HG03571 (cell line): Measurements from ENCODE around the gene MESD.

Experiments used
- ATAC-seq: cut with Tn5 transposase; IDR thresholded peaks from one replicate; pipeline ENCODE4 v1.9.1; 2021; ENCODE audit not compliant: unreplicated experiment

Gene MESD

DNA sequence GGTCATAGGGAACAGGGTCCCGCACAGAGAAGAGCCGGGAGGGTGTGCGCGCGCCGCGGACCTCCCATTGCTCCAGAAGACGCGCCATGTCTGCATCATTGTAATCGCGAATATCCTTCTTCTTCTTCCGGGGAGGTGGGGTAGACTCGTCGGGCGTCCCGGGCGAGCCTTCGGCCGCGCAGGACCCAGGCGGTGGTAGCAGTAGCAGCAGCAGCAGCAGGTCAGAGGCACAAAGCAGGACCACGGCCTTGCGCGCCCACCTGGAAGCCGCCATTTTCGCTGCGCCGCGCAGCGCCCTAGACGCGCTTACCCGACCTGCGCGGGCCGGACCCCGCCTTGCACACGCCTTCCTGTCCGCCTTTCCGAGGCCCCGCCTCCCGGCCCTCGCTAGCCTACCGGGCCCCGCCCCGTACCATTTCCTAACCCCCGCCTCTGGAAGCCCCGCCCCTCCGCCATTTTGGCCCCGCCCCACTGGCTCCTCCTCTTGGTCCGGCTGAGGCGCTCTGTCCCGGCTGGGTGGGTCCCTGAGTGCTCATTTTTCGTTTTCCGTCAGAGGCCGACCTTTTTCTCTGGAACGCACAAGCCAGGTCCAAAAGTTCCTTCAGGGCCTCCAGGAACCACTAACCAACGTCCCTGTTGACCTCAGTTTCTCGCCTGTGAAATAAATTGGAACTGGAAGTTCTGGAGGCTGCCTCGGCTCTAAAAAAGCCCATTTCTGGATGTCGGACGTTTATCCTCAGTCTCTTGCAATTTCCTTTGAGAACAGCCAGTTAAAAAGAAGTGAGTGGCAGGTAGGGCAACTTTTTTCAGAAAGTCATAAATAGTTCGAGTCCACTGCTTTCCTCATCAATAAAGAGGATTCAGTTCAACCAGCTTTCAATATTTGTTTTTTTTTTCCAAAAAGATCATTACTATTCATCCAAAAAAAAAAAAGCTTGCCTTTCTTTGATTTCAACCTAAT, at the start of gene MESD:
Gene MESD, minus strand, starts transcription at position 302 of the 961 bp plus-strand sequence. Its CDS starts 28 bp downstream, at position 274.
- peak; percentile 98 for ATAC-seq

DNA sequence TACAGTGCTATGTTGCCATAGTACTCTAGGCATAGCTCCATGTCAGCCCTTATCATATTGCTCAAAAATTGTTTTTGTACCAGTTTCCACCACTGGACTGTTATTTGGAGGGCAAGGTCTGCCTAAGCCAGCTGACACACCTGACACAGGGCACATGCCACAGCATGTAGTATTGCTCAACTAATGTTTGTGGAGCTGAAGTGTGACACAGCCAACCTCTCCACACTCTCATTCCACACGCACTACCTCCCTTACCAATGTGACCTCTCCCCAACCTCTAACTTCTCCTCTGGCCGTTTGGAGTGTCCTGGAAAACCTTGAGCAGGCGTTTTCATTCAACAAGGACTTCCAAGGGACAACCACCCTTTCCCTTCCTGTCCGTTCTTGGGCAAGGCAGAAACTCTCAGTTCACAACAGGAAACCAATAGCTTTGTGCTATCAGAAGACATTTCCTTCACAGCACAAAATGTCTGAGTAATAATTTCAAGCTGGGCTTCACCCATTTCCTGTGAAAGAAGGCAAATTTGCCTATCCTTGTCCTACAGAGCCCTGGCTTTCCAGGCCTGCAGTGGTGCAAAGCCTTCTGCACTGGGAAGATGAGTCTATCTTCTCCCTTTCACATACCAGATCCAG, 49.5 kb upstream of the MESD start:
- no peak for ATAC-seq

- ATAC-seq = no peak
Observed at GRCh38 chr15:81037952-81038743, 48.5 kb upstream of the MESD start.

GRCh38 chr15:81033508-81033907, 43.9 kb upstream of the MESD start:
- no peak for ATAC-seq

DNA sequence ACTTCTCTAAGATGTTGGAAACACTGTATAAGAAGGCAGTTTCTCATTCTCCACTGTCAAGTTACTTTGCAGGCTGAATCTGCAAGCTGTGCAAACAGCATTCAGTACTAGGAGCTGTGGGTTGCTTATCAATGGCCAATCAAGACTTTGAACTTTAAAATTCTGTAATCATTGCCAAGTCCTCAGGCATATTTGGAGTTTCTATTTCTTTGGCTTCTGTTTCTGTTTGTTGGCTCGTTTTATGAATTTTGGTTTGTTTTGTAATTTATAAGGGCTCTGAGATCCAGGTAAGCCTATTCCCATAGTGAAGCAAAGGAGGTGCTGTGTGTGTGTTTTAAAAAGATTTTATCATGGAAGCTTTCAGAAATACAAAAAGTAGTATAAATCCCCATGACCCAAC, 43.2 kb upstream of the MESD start:
- no peak for ATAC-seq

DNA sequence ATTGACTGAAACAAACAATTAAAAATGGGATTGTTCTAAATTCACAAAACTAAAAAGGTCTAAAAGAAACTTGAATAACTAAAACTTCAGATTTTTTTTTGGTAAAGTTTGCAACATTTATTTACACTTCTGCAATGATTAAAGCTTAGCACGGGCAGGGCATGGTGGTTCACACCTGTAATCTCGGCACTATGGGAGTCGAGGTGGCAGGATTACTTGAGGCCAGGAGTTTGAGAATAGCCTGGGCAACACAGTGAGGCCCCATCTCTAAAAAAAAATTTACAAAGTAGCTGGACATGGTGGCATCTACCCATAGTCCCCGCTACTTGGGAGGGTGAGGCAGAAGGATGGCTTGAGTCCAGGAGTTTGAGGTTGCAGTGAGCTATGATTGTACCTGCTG, 42.7 kb upstream of the MESD start:
- ATAC-seq = no peak

DNA sequence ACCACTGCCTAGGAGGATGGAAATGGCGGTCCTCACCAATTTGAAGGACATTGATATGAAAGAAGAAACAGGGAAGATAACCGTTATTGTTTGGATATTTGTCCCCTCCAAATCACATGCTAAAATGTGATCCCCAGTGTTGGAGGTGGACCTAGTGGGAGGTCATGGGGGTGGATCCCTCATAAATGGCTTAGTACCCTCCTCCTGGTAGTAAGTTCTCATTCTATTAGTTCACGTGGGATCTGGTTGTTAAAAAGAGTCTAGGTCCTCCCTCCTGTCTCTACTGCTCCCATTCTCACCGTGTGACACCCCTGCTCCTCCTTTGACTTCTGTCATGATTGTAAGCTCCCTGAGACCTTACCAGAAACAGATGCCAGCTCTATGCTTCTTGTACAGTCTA, 41.6 kb upstream of the MESD start:
- no peak for ATAC-seq

DNA sequence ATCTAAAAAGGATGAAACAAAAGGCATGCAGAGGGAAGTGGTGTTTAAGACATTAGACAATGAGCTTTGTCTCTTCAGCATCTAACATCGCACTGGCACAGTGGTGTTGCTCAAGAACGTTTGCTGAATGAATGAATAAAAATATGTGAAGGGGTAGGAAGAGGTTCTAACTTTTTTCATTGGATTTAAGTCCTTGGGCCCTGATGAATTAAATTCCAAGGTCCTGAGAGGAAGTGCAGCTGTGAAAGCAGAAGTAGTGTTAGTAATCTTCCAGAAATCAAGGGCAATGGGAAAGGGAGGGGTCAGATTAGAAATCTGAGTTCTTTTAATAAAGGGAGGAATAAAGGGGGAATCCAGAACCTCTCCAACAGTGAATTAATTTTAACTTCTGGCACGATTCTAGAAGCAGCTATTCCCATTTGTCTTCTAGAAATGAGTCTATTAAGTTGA, 40.7 kb upstream of the MESD start:
- no peak for ATAC-seq

- no peak for ATAC-seq
Observed at GRCh38 chr15:81029414-81030300, 40.0 kb upstream of the MESD start.

- ATAC-seq = no peak
Observed at GRCh38 chr15:81026836-81027599, 37.4 kb upstream of the MESD start.

- no peak for ATAC-seq
Observed at GRCh38 chr15:81025721-81026370, 36.2 kb upstream of the MESD start.

GRCh38 chr15:81024936-81025335, 35.3 kb upstream of the MESD start:
- no peak for ATAC-seq

DNA sequence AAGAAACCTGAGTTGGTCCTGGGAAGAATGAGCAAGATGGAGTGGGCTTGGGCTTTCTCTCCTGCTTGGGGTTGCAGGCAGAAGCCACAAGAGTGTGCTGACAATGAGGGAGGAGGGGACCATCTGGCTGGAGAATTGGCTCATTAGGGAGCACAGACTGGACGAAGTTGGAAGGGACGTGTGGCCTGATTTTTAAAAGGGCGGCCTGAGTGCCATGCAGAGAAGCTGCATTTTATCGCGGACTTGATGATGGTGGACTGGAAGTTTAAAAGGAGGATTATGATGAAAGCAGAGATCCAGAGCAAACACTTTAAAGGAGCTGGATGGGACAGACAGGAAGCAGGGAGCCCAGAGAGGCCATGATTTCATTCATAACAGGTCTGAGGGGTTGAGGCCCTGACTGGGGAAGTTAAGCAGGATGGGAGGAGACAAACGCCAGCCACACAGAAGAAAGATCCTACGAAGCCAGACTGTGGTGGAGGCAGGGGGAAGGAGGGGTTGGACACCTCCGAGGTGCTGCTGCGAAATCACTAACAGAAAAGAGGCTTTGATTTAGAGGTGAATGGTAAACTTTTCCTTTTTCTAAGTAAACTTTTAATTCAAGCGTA, 34.8 kb upstream of the MESD start:
- ATAC-seq = no peak

GRCh38 chr15:81023483-81024264, 34.1 kb upstream of the MESD start:
- peak; percentile 90 for ATAC-seq

- ATAC-seq = no peak
Observed at GRCh38 chr15:81021321-81021720, 31.7 kb upstream of the MESD start.

GRCh38 chr15:81018197-81018596, 28.6 kb upstream of the MESD start:
- no peak for ATAC-seq

- no peak for ATAC-seq
Observed at GRCh38 chr15:81016489-81017068, 27.0 kb upstream of the MESD start.
